SK-N-MC (cell line): ENCODE results near the gene GFOD1.

Experiments used
- DNase-seq: peaks from one replicate; pipeline ENCODE4 v3.0.0-alpha.2; 2011; ENCODE audit warnings: low read depth, low spot score
- H3K27ac ChIP-seq: fragments of 200-600 bp; sonication (generic); 2 replicates; pipeline ENCODE4 v1.5.1; 2016; ENCODE audit warnings: mixed run types
- H3K36me3 ChIP-seq: fragments of 200-600 bp; sonication (generic); 2 replicates; pipeline ENCODE4 v1.6.1; 2017; ENCODE audit warnings: antibody characterized with exemption, low read length, mixed read lengths; ENCODE audit not compliant: insufficient read depth
- H3K4me3 ChIP-seq: fragments of 200-600 bp; sonication (generic); 2 replicates; pipeline ENCODE4 v1.5.1; 2016
- H3K9ac ChIP-seq: fragments of 200-600 bp; sonication (generic); 2 replicates; pipeline ENCODE4 v1.8.0; 2017; ENCODE audit warnings: mixed run types, mixed read lengths; ENCODE audit not compliant: insufficient read length
- H3K9me3 ChIP-seq: fragments of 200-600 bp; sonication (generic); 2 replicates; pipeline ENCODE4 v1.6.1; 2017; ENCODE audit warnings: low read depth, mild to moderate bottlenecking, antibody characterized with exemption, low read length, moderate library complexity, mixed read lengths
- EZH2 ChIP-seq: fragments of 200-600 bp; sonication (generic); IDR thresholded peaks from one replicate; pipeline ENCODE4 v1.6.1; 2017; ENCODE audit warnings: antibody characterized with exemption
- FOXP2 ChIP-seq: optimal IDR thresholded peaks from 2 replicates; pipeline ENCODE3; 2011; ENCODE audit warnings: mild to moderate bottlenecking, moderate library complexity; ENCODE audit not compliant: insufficient read depth; ENCODE audit errors: extremely low read length, control extremely low read depth
- POLR2AphosphoS5 ChIP-seq: IDR thresholded peaks from 2 replicates; pipeline ENCODE4 v1.6.1; 2012; ENCODE audit warnings: mild to moderate bottlenecking, low read depth, low read length, borderline replicate concordance

The GFOD1 gene

GRCh38 chr6:13319891-13320564 lies 167.4 kb downstream of the GFOD1 start:
- Histone ChIP-seq H3K9ac (no peak overlapping the region), H3K36me3 (peaks cover 86% of the 10 kb centered on the region), H3K9me3 (no peaks in the 10 kb centered on the region), H3K27ac (no peak overlapping the region), H3K4me3 (no peak overlapping the region)
- DNase-seq, result no peak
- TF ChIP-seq EZH2 (no peak), FOXP2 (no peak), POLR2AphosphoS5 (no peak)

DNA sequence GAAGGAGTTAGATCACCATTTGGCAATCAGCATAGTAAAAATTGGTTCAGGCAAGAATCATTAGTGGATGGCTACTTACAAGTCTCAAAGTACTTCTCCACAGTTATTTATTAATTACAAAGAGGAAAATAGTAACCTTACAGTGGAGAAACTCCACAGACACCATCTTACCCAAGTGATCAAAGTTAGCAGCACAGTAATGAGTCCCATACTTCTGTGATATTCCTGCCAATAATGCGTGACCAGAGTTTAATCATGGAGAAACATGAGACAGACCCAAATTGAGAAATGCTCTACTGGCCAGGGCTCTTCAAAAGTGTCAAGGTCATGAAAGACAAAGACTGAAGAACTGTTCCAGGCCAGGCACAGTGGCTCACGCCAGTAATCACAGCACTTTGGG lies 168.6 kb downstream of the GFOD1 start:
- H3K9me3 ChIP-seq, result no peaks in the 10 kb centered on the region
- no peak for DNase-seq
- TF ChIP-seq EZH2 (no peak), POLR2AphosphoS5 (no peak), FOXP2 (no peak)
- H3K9ac ChIP-seq, result no peak overlapping the region
- H3K27ac ChIP-seq, result no peak overlapping the region
- peaks cover 85% of the 10 kb centered on the region for H3K36me3 ChIP-seq
- H3K4me3 ChIP-seq, result no peak overlapping the region

DNA sequence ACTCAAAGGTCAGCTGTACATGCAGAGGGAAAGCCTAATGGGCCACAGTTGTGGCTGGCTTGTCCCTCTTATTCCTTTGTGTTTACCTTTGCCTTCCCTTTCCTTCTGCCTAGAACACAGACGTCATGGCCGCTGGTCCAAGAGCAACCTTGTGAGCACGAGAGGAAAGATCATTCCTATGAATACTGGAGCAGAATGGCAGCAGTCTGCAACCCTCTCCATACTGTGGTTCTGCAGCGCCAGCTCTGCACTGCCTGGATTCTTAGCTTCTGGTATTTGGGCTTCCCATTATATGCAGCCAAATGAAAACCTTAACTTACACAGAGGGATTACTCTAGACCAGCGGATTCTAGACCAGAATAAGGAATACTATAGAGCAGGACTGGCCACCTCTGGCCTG lies 171.5 kb downstream of the GFOD1 start:
- Histone ChIP-seq H3K9ac (no peak overlapping the region), H3K4me3 (no peak overlapping the region), H3K27ac (no peak overlapping the region), H3K36me3 (peaks cover 66% of the 10 kb centered on the region), H3K9me3 (no peaks in the 10 kb centered on the region)
- TF ChIP-seq POLR2AphosphoS5 (no peak), EZH2 (no peak), FOXP2 (no peak)
- DNase-seq, result no peak

GRCh38 chr6:13314806-13315205 lies 172.6 kb downstream of the GFOD1 start:
- H3K27ac ChIP-seq, result no peak overlapping the region
- no peak for DNase-seq
- no peaks in the 10 kb centered on the region for H3K9me3 ChIP-seq
- no peak overlapping the region for H3K9ac ChIP-seq
- no peak for TF ChIP-seq FOXP2
- no peak for TF ChIP-seq EZH2
- no peak for TF ChIP-seq POLR2AphosphoS5
- H3K36me3 ChIP-seq, result peaks cover 55% of the 10 kb centered on the region
- no peak overlapping the region for H3K4me3 ChIP-seq

DNA sequence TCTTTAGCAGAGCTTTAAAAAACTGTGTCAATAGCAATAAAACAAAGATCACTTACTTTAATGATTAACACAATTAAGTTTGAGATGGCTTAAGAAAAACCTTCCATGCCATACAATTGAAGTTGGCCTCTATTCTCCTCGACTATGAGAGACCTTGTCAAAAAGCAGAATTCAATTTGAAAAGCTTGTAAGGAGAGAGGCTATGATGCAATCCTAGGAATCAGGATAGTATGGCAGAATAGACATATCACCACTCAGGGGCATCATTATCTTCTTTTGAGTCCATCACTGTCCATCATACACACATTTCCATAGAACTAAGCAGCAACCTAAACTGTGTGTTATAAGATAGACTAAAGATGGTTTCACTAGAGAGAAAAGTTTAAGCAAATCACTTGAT lies 176.2 kb downstream of the GFOD1 start:
- H3K9me3 ChIP-seq, result no peaks in the 10 kb centered on the region
- TF ChIP-seq POLR2AphosphoS5, result no peak
- no peak for TF ChIP-seq FOXP2
- TF ChIP-seq EZH2, result no peak
- H3K36me3 ChIP-seq, result peaks cover 50% of the 10 kb centered on the region
- no peak for DNase-seq
- H3K9ac ChIP-seq, result no peak overlapping the region
- no peak overlapping the region for H3K27ac ChIP-seq
- H3K4me3 ChIP-seq, result no peak overlapping the region

DNA sequence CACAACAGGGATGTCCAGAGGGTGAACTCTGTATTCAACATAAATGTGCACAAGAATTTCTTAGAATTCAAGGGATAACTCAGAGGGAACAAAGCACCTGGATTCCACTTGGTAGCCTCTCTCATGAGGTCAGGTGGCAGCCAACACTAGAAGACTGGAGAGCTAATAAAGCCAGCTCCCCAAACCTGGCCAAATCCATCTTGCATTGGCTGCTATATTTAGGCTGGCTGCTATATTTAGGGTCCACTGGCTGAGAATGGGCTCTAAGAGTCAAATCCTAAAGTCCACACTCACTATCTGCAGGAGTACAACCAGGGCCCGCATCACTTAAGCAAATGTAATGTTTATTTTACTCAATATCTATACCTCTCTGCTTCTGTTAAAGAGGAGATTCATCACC lies 179.1 kb downstream of the GFOD1 start:
- DNase-seq, result no peak
- no peak overlapping the region for H3K4me3 ChIP-seq
- H3K9ac ChIP-seq, result no peak overlapping the region
- TF ChIP-seq EZH2 (no peak), FOXP2 (no peak), POLR2AphosphoS5 (no peak)
- peaks cover 39% of the 10 kb centered on the region for H3K36me3 ChIP-seq
- no peak overlapping the region for H3K27ac ChIP-seq
- no peaks in the 10 kb centered on the region for H3K9me3 ChIP-seq
